ENCODE measurements around the gene UTRN. TPM values are rescaled to one million over a fixed set of nuclear protein-coding genes. Genes with fewer than 3 reads are reported as not detected.

UTRN gene
- total RNA-seq, 1 donor, result 242 TPM

DNA sequence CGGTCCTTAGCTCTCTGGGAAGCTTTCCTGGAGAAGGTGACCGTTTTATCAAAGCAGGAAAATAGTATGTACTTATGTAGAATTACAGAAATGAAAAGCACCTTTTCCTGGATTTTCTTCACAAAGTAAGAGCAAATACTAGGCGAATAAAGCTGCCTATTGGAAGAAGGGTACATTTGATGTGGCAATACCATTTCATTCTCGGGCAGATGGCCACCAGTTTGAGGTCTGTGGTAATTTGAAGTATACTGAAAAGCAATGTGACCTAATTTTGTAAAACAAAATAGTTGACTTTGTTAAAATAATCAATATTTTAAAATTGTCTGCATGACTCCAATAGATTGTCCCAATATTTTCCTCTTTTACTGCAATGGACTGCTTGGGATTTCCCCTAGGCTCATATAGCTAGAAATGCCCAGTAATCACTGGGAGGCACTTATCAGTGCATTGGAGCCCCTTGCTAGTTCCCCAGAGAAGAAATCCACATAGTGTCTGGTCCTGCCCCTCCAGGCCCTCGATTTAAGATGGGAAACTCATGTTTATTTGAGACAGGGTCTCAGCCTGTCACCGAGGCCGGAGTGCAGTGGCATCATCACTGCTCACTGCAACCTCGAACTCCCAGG is 7.4 kb upstream of the UTRN start:
- Histone ChIP-seq H3K27me3 (ENCODE audit: insufficient read depth, low read length) (no peaks in the 10 kb centered on the region), H3K4me2 (ENCODE audit: insufficient read depth, low read length) (no peak overlapping the region), H3K9me3 (ENCODE audit: low read depth, low read length) (no peaks in the 10 kb centered on the region), H2AFZ (ENCODE audit: low read length) (no peak overlapping the region), H3K4me3 (ENCODE audit: insufficient read depth, low read length) (no peak overlapping the region), H3K4me1 (ENCODE audit: insufficient read depth, low read length) (no peaks in the 10 kb centered on the region), H3K79me2 (ENCODE audit: insufficient read depth, low read length) (no peaks in the 10 kb centered on the region), H3K36me3 (ENCODE audit: insufficient read depth, low read length) (no peaks in the 10 kb centered on the region), H3K27ac (ENCODE audit: low read depth, low read length) (no peak overlapping the region), H4K20me1 (ENCODE audit: insufficient read depth, low read length) (no peaks in the 10 kb centered on the region)
- TF ChIP-seq, protein P1, sequence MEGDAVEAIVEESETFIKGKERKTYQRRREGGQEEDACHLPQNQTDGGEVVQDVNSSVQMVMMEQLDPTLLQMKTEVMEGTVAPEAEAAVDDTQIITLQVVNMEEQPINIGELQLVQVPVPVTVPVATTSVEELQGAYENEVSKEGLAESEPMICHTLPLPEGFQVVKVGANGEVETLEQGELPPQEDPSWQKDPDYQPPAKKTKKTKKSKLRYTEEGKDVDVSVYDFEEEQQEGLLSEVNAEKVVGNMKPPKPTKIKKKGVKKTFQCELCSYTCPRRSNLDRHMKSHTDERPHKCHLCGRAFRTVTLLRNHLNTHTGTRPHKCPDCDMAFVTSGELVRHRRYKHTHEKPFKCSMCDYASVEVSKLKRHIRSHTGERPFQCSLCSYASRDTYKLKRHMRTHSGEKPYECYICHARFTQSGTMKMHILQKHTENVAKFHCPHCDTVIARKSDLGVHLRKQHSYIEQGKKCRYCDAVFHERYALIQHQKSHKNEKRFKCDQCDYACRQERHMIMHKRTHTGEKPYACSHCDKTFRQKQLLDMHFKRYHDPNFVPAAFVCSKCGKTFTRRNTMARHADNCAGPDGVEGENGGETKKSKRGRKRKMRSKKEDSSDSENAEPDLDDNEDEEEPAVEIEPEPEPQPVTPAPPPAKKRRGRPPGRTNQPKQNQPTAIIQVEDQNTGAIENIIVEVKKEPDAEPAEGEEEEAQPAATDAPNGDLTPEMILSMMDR (IDR thresholded peaks at IDR 0.05; ENCODE audit: extremely low read depth, low read depth, low read length), result no peak
- DNase-seq (ENCODE audit: insufficient read length, low spot score, missing footprints), result no peak

DNA sequence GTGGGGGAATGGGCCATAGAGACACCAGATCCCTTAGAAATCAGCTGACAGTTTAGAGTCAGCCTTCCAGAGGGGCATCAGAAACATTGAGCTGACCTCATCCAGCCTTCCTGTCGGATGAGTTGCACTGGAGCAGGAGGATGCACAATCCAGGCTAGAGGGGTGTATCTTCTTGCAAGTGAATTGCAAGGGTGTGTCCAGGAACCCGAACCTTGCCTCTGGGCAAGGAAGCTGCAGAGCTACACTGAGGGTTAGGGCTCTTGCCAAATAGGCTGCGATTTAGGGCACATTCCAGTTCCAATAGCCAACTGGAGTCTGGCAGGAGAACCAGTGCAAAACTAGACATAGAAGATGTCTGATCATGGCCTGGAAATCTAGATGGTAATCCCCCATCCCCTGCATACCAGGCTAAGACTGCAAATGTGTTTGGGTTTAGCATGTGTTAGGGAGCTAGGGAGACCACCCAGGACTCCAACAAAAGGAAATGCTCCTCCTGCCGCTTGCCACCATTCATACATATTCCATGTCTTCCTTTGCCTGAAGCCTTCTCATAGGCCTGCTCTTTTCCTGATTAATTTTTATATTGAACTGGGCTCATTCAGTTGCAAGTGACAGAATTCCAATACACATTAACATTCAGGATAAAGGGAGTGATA is 6.3 kb upstream of the UTRN start:
- no peak overlapping the region for H2AFZ ChIP-seq (ENCODE audit: low read length)
- no peak for DNase-seq (ENCODE audit: insufficient read length, low spot score, missing footprints)

DNA sequence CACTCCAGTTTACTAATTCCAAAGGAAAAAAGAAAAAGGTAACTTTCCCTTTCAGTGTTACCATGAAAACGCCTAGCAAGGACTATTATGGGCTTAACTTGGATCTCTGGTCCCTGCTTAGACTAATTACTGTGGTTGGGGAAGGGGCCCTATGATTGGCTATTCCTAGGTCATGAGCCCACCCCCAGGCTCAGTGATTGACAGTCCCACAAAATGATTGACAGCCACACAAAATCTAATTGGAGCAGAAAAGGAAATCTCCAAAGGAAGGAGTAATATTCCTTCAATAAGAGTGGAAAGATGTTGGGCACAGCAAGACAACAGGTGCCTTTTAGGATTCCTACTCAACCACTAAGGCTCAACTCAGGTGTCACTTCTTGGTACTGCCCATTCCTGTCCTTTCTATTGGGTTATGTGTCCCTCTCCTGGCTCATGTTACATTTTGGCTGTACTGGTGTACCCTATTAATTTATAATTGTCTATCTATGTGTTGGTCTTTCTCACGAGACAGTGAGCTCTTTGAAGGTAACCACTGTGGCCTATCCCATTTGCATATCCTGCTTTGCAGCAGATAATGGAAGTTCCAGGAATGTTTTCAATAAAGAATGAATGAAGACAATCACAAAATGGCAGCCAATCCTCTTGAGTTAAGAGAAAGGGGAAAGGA is 5.5 kb upstream of the UTRN start:
- Histone ChIP-seq H3K27me3 (ENCODE audit: insufficient read depth, low read length) (no peaks in the 10 kb centered on the region), H3K36me3 (ENCODE audit: insufficient read depth, low read length) (no peaks in the 10 kb centered on the region), H3K4me1 (ENCODE audit: insufficient read depth, low read length) (peaks cover 7% of the 10 kb centered on the region), H3K4me2 (ENCODE audit: insufficient read depth, low read length) (no peak overlapping the region), H3K27ac (ENCODE audit: low read depth, low read length) (no peak overlapping the region), H3K4me3 (ENCODE audit: insufficient read depth, low read length) (no peak overlapping the region), H3K9me3 (ENCODE audit: low read depth, low read length) (no peaks in the 10 kb centered on the region), H3K79me2 (ENCODE audit: insufficient read depth, low read length) (peaks cover 7% of the 10 kb centered on the region), H2AFZ (ENCODE audit: low read length) (no peak overlapping the region), H4K20me1 (ENCODE audit: insufficient read depth, low read length) (no peaks in the 10 kb centered on the region)
- no peak for DNase-seq (ENCODE audit: insufficient read length, low spot score, missing footprints)
- TF ChIP-seq, protein P1 (IDR thresholded peaks at IDR 0.05; ENCODE audit: extremely low read depth, low read depth, low read length), result no peak

More for the DNA sequence above, 6.3 kb upstream of the UTRN start:
- H4K20me1 ChIP-seq (ENCODE audit: insufficient read depth, low read length), result no peaks in the 10 kb centered on the region
- no peak overlapping the region for H3K27ac ChIP-seq (ENCODE audit: low read depth, low read length)
- no peaks in the 10 kb centered on the region for H3K9me3 ChIP-seq (ENCODE audit: low read depth, low read length)
- H3K4me2 ChIP-seq (ENCODE audit: insufficient read depth, low read length), result no peak overlapping the region
- no peak overlapping the region for H3K4me3 ChIP-seq (ENCODE audit: insufficient read depth, low read length)
- no peaks in the 10 kb centered on the region for H3K36me3 ChIP-seq (ENCODE audit: insufficient read depth, low read length)
- TF ChIP-seq, protein P1 (IDR thresholded peaks at IDR 0.05; ENCODE audit: extremely low read depth, low read depth, low read length), result no peak
- peaks cover 2% of the 10 kb centered on the region for H3K4me1 ChIP-seq (ENCODE audit: insufficient read depth, low read length)
- peaks cover 6% of the 10 kb centered on the region for H3K79me2 ChIP-seq (ENCODE audit: insufficient read depth, low read length)
- no peaks in the 10 kb centered on the region for H3K27me3 ChIP-seq (ENCODE audit: insufficient read depth, low read length)
